ENCODE measurements around the gene SH3BGR. TPM values are rescaled to one million over a fixed set of nuclear protein-coding genes. Genes with fewer than 3 reads are reported as not detected.

The SH3BGR gene
- total and polyA plus RNA-seq, 2 of the 8 experiments (the other 6 are each of a cell fraction or from before 2014, with no cell fraction given) = 2.1 to 5.9 TPM

- TF ChIP-seq MAFK (IDR thresholded peaks at IDR 0.05; ENCODE audit: low read depth, low read length) = no peak
- TF ChIP-seq POU5F1 (IDR thresholded peaks at IDR 0.05; ENCODE audit: low read depth, low read length) = no peak
- no peak for TF ChIP-seq USF2 (IDR thresholded peaks at IDR 0.05; ENCODE audit: low read length)
- TF ChIP-seq HDAC2 (IDR thresholded peaks at IDR 0.05; ENCODE audit: borderline replicate concordance in 1 of 2, low read depth in 2 of 2, low read length in 2 of 2) = no peak
Measured at GRCh38 chr21:39461419-39461818, 9.6 kb downstream of the SH3BGR start (continued).
